WTC11 (cell line): ENCODE data around the gene EML4.

Experiments used
- ATF2 ChIP-seq: sonication (generic); formaldehyde crosslinking; IDR thresholded peaks from 2 replicates; pipeline ENCODE4 v1.8.1; 2022; ENCODE audit warnings: low read depth, missing genetic modification reagents, borderline replicate concordance
- CTCF ChIP-seq: fragments of 200-600 bp; IDR thresholded peaks from 2 replicates; pipeline ENCODE4 v1.8.0; 2022; ENCODE audit warnings: antibody characterized with exemption
- ETV6 ChIP-seq: sonication (generic); formaldehyde crosslinking; IDR thresholded peaks from 2 replicates; pipeline ENCODE4 v1.8.1; 2022; ENCODE audit warnings: mild to moderate bottlenecking, missing genetic modification reagents
- FOXK1 ChIP-seq: sonication (generic); formaldehyde crosslinking; IDR thresholded peaks from 2 replicates; pipeline ENCODE4 v1.8.0; 2022; ENCODE audit warnings: mild to moderate bottlenecking, moderate library complexity, missing genetic modification reagents
- FOXP1 ChIP-seq: sonication (generic); formaldehyde crosslinking; IDR thresholded peaks from 2 replicates; pipeline ENCODE4 v1.8.0; 2022; ENCODE audit warnings: missing genetic modification reagents, mild to moderate bottlenecking, moderate library complexity, borderline replicate concordance
- GTF2I ChIP-seq: fragments of 250-450 bp; sonication (Bioruptor Pico); conservative IDR thresholded peaks from 2 replicates; pipeline ENCODE4 v1.4.0; 2021; ENCODE audit warnings: mild to moderate bottlenecking
- NFYB ChIP-seq: sonication (generic); formaldehyde crosslinking; conservative IDR thresholded peaks from 2 replicates; pipeline ENCODE4 v1.8.0; 2022; ENCODE audit warnings: low read depth, missing genetic modification reagents
- NR1H2 ChIP-seq: sonication (generic); formaldehyde crosslinking; IDR thresholded peaks from 2 replicates; pipeline ENCODE4 v1.9.0; 2021; ENCODE audit warnings: mild to moderate bottlenecking, moderate library complexity, missing genetic modification reagents
- NR2C2 ChIP-seq: sonication (generic); formaldehyde crosslinking; IDR thresholded peaks from 2 replicates; pipeline ENCODE4 v1.8.0; 2022; ENCODE audit warnings: mild to moderate bottlenecking, missing genetic modification reagents
- SP1 ChIP-seq: sonication (generic); formaldehyde crosslinking; conservative IDR thresholded peaks from 2 replicates; pipeline ENCODE4 v1.8.1; 2022; ENCODE audit warnings: missing genetic modification reagents
- TEAD4 ChIP-seq: sonication (generic); formaldehyde crosslinking; IDR thresholded peaks from 2 replicates; pipeline ENCODE4 v1.8.0; 2022; ENCODE audit warnings: mild to moderate bottlenecking, missing genetic modification reagents
- ZNF416 ChIP-seq: fragments of 250-450 bp; sonication (Bioruptor Pico); IDR thresholded peaks from 2 replicates; pipeline ENCODE4 v1.9.0; 2021; ENCODE audit warnings: mild to moderate bottlenecking, inconsistent platforms
- TF ChIP-seq, protein P1 (sequence below): sonication (generic); formaldehyde crosslinking; conservative IDR thresholded peaks from 2 replicates; pipeline ENCODE4 v1.8.1; 2022; ENCODE audit warnings: mild to moderate bottlenecking, missing genetic modification reagents
- TF ChIP-seq, protein P2 (sequence below): fragments of 250-450 bp; sonication (Bioruptor Pico); IDR thresholded peaks from 2 replicates; pipeline ENCODE4 v2.1.2; 2022; ENCODE audit warnings: mild to moderate bottlenecking, moderate library complexity

GRCh38 chr2:42124011-42124785 lies 45.0 kb upstream of the EML4 start:
- no peak for TF ChIP-seq ATF2 (CRISPR knock-in tag)
- no peak for TF ChIP-seq CTCF
- no peak for TF ChIP-seq NR2C2 (CRISPR knock-in tag)
- no peak for TF ChIP-seq SP1 (CRISPR knock-in tag)
- no peak for TF ChIP-seq ETV6 (CRISPR knock-in tag)
- no peak for TF ChIP-seq FOXK1 (CRISPR knock-in tag)
- TF ChIP-seq, protein P1, sequence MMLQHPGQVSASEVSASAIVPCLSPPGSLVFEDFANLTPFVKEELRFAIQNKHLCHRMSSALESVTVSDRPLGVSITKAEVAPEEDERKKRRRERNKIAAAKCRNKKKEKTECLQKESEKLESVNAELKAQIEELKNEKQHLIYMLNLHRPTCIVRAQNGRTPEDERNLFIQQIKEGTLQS (CRISPR knock-in tag) = no peak
- no peak for TF ChIP-seq FOXP1
- TF ChIP-seq, protein P2, sequence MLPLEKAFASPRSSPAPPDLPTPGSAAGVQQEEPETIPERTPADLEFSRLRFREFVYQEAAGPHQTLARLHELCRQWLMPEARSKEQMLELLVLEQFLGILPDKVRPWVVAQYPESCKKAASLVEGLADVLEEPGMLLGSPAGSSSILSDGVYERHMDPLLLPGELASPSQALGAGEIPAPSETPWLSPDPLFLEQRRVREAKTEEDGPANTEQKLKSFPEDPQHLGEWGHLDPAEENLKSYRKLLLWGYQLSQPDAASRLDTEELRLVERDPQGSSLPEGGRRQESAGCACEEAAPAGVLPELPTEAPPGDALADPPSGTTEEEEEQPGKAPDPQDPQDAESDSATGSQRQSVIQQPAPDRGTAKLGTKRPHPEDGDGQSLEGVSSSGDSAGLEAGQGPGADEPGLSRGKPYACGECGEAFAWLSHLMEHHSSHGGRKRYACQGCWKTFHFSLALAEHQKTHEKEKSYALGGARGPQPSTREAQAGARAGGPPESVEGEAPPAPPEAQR (CRISPR knock-in tag) = no peak
- no peak for TF ChIP-seq GTF2I (CRISPR knock-in tag)
- no peak for TF ChIP-seq NFYB (CRISPR knock-in tag)
- TF ChIP-seq TEAD4 = no peak
- no peak for TF ChIP-seq ZNF416
- TF ChIP-seq NR1H2 (CRISPR knock-in tag) = no peak
